GM23248 (cell line): ENCODE measurements around the gene TBKBP1. TPM values are rescaled to one million over a fixed set of nuclear protein-coding genes. Genes with fewer than 3 reads are reported as not detected.

Experiments used
- DNase-seq: peaks from one replicate; pipeline ENCODE4 v3.0.0-alpha.2; 2015
- H2AFZ ChIP-seq: fragments of 200-600 bp; sonication (generic); 2 replicates; pipeline ENCODE4 v1.6.1; 2016; ENCODE audit warnings: antibody characterized with exemption
- H3F3A ChIP-seq: fragments of 200-600 bp; sonication (generic); 2 replicates; pipeline ENCODE4 v1.6.1; 2016; ENCODE audit warnings: mild to moderate bottlenecking, antibody characterized with exemption, mixed run types; ENCODE audit not compliant: insufficient read depth
- H3K27ac ChIP-seq: fragments of 200-600 bp; sonication (generic); 2 replicates; pipeline ENCODE4 v1.5.1; 2016; ENCODE audit warnings: mild to moderate bottlenecking
- H3K27me3 ChIP-seq: fragments of 200-600 bp; sonication (generic); replicated peaks from 2 replicates; pipeline ENCODE4 v1.6.1; 2016; ENCODE audit warnings: mild to moderate bottlenecking; ENCODE audit not compliant: insufficient read depth
- H3K36me3 ChIP-seq: fragments of 200-600 bp; sonication (generic); 2 replicates; pipeline ENCODE4 v1.6.1; 2016; ENCODE audit warnings: low read depth, mild to moderate bottlenecking
- H3K4me1 ChIP-seq: fragments of 200-600 bp; sonication (generic); 2 replicates; pipeline ENCODE4 v1.6.1; 2016; ENCODE audit warnings: mild to moderate bottlenecking; ENCODE audit not compliant: insufficient read depth
- H3K4me2 ChIP-seq: fragments of 200-600 bp; sonication (generic); one replicate; pipeline ENCODE4 v1.6.1; 2016; ENCODE audit warnings: mild to moderate bottlenecking; ENCODE audit not compliant: unreplicated experiment
- H3K4me3 ChIP-seq: fragments of 200-600 bp; sonication (generic); 2 replicates; pipeline ENCODE4 v1.5.1; 2016; ENCODE audit warnings: mild to moderate bottlenecking
- H3K79me2 ChIP-seq: fragments of 200-600 bp; sonication (generic); 2 replicates; pipeline ENCODE4 v1.6.1; 2016; ENCODE audit warnings: mild to moderate bottlenecking; ENCODE audit not compliant: insufficient read depth
- H3K9ac ChIP-seq: fragments of 200-600 bp; sonication (generic); 2 replicates; pipeline ENCODE4 v1.6.1; 2016; ENCODE audit warnings: mild to moderate bottlenecking
- H3K9me2 ChIP-seq: fragments of 200-600 bp; sonication (generic); 2 replicates; pipeline ENCODE4 v1.6.1; 2016; ENCODE audit warnings: mixed run types, mild to moderate bottlenecking, moderate library complexity; ENCODE audit not compliant: insufficient read depth
- H3K9me3 ChIP-seq: fragments of 200-600 bp; sonication (generic); one replicate; pipeline ENCODE4 v1.6.1; 2017; ENCODE audit warnings: low read depth
- H4K20me1 ChIP-seq: fragments of 200-600 bp; sonication (generic); 2 replicates; pipeline ENCODE4 v1.6.0; 2016; ENCODE audit not compliant: insufficient read depth
- EZH2 ChIP-seq: fragments of 200-600 bp; sonication (generic); IDR thresholded peaks from 2 replicates; pipeline ENCODE4 v1.6.1; 2018; ENCODE audit warnings: antibody characterized with exemption, mild to moderate bottlenecking; ENCODE audit not compliant: insufficient read depth, poor library complexity, severe bottlenecking
- EZH2phosphoT487 ChIP-seq: fragments of 200-600 bp; sonication (generic); IDR thresholded peaks from 2 replicates; pipeline ENCODE4 v1.6.1; 2018; ENCODE audit warnings: antibody characterized with exemption, moderate library complexity, mild to moderate bottlenecking, low read depth; ENCODE audit not compliant: insufficient read depth
- WGBS, 2 experiments: methylation state at CpG; one replicate each; pipeline ENCODE4 v1.1.6; 2015 to 2017; ENCODE audit warnings: low lambda C conversion rate in 2 of 2, low coverage in 1 of 2; ENCODE audit errors: missing lambda C conversion rate in 2 of 2; 5-methylcytosine and 5-hydroxymethylcytosine counted together
- in situ Hi-C: fragments of 300-500 bp; cut with MboI; formaldehyde crosslinking; loops from 2 replicates; pipeline ENCODE4 v1.15.0; 2020
- polyA plus RNA-seq: library from polyadenylated mRNA; unstranded; fragments of >200 nt; fragmentation: Nextera tagmentation; extraction: Ambion mirVana; gene quantifications from 2 replicates; pipeline ENCODE4 v1.2.1, GENCODE V29; 2016
- total RNA-seq: library from RNA; depleted of rRNA; stranded (reverse); fragments of >200 nt; shearing (Covaris generic); gene quantifications from 2 replicates; pipeline ENCODE4 v1.2.3, GENCODE V29; 2014

Gene TBKBP1
- total and polyA plus RNA-seq, 2 experiments from 2014 or later: 1.1 to 12.3 TPM

DNA sequence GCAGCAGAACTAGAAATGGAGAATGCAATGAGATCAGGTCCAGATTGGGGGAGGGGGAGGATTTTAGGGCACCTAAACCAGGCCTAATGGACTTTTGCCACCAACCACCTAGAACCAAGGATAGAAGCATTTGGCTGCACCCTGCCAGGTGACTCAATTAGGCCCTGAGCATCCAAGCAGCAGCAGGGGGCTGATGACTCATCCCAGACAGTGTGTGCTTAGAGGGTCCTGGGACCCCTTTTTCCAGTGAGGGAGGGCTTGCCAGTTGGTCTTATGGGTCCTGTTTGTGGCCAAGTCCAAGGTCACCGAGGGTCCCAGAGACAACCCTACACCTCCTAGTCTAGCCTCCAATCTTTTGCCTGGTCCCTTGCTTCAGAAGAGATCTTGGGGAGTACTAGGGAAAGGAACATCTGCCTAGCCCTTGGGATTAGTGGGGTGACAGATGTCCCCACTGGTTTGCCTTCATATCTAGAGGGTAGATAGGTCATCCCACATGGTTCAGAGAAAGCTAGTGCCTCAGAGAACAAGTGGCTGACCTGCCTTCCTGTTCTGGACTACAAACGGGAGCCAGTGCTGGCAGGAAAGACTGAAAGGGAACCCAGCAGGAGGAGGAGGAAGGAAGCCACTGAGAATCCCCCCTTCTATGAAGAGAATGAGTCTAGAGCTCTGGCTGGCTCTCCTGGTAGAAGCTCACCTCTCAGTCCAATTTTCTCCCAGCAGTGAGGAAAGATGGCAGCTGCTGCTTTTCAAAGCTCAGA lies 1.6 kb upstream of the TBKBP1 start:
- WGBS, 2 experiments: 76 to 88% methylated on average over 2 of the region's 2 CpGs
- H3K4me1 ChIP-seq: peaks cover 16% of the 10 kb centered on the region
- H3F3A ChIP-seq: peaks cover 9% of the 10 kb centered on the region
- H3K9ac ChIP-seq: no peak overlapping the region
- H3K9me2 ChIP-seq: no peaks in the 10 kb centered on the region
- H3K79me2 ChIP-seq: no peaks in the 10 kb centered on the region
- no peaks in the 10 kb centered on the region for H4K20me1 ChIP-seq
- peak overlapping the region; percentile 93; the same call in 1 of the 2 replicates for H3K4me3 ChIP-seq
- no peaks in the 10 kb centered on the region for H3K27me3 ChIP-seq
- H3K36me3 ChIP-seq: no peaks in the 10 kb centered on the region
- no peak for DNase-seq
- no peak for TF ChIP-seq EZH2
- no peak for TF ChIP-seq EZH2phosphoT487
- no peak overlapping the region for H3K4me2 ChIP-seq
- in situ Hi-C loops: no loop called here
- H2AFZ ChIP-seq: no peak overlapping the region
- no peaks in the 10 kb centered on the region for H3K9me3 ChIP-seq
- H3K27ac ChIP-seq: no peak overlapping the region

GRCh38 chr17:47692895-47693730 lies 848 bp upstream of the TBKBP1 start:
- H3K4me3 ChIP-seq: peak overlapping the region; percentile 93
- H4K20me1 ChIP-seq: no peaks in the 10 kb centered on the region
- H2AFZ ChIP-seq: peak overlapping the region; percentile 76
- TF ChIP-seq EZH2 (no peak), EZH2phosphoT487 (no peak)
- no peaks in the 10 kb centered on the region for H3K9me3 ChIP-seq
- no peaks in the 10 kb centered on the region for H3K9me2 ChIP-seq
- H3K4me1 ChIP-seq: peaks cover 8% of the 10 kb centered on the region
- H3K4me2 ChIP-seq: peak overlapping the region; percentile 93
- H3K27me3 ChIP-seq: no peaks in the 10 kb centered on the region
- H3K27ac ChIP-seq: peak overlapping the region; percentile 41
- WGBS, 2 experiments: 32 to 36% methylated on average over 10 of the region's 10 CpGs
- H3K79me2 ChIP-seq: no peaks in the 10 kb centered on the region
- no peaks in the 10 kb centered on the region for H3K36me3 ChIP-seq
- DNase-seq: peak; percentile 37
- in situ Hi-C loops: no loop called here
- H3K9ac ChIP-seq: peak overlapping the region; percentile 95
- H3F3A ChIP-seq: peaks cover 2% of the 10 kb centered on the region

- Histone ChIP-seq H3F3A (no peaks in the 10 kb centered on the region; the same call in none of the 2 replicates), H3K36me3 (peaks cover 6% of the 10 kb centered on the region; the same call in 1 of the 2 replicates), H3K4me3 (peak overlapping the region; percentile 93), H3K4me2 (peak overlapping the region; percentile 83), H3K79me2 (no peaks in the 10 kb centered on the region), H3K27ac (peak overlapping the region; percentile 72), H3K9me2 (no peaks in the 10 kb centered on the region), H3K9me3 (no peaks in the 10 kb centered on the region), H3K27me3 (no peaks in the 10 kb centered on the region), H2AFZ (peak overlapping the region; percentile 68), H3K4me1 (peaks cover 6% of the 10 kb centered on the region), H4K20me1 (no peaks in the 10 kb centered on the region), H3K9ac (peak overlapping the region; percentile 95)
- TF ChIP-seq EZH2 (no peak), EZH2phosphoT487 (no peak)
- WGBS, 2 experiments: 0 to 2% methylated on average over 29 to 47 of the region's 65 CpGs
- DNase-seq: peak; percentile 88
- in situ Hi-C loops: no loop called here
These were observed 844 bp downstream of the TBKBP1 start for GRCh38 chr17:47694581-47695428.
